Measurements from ENCODE around the gene PASK. TPM values are rescaled to one million over a fixed set of nuclear protein-coding genes. Genes with fewer than 3 reads are reported as not detected.

PASK gene
- polyA plus RNA-seq, 1 donor (not counting 4 experiments of a cell fraction or from before 2014, with no cell fraction given): 4.3 TPM

DNA sequence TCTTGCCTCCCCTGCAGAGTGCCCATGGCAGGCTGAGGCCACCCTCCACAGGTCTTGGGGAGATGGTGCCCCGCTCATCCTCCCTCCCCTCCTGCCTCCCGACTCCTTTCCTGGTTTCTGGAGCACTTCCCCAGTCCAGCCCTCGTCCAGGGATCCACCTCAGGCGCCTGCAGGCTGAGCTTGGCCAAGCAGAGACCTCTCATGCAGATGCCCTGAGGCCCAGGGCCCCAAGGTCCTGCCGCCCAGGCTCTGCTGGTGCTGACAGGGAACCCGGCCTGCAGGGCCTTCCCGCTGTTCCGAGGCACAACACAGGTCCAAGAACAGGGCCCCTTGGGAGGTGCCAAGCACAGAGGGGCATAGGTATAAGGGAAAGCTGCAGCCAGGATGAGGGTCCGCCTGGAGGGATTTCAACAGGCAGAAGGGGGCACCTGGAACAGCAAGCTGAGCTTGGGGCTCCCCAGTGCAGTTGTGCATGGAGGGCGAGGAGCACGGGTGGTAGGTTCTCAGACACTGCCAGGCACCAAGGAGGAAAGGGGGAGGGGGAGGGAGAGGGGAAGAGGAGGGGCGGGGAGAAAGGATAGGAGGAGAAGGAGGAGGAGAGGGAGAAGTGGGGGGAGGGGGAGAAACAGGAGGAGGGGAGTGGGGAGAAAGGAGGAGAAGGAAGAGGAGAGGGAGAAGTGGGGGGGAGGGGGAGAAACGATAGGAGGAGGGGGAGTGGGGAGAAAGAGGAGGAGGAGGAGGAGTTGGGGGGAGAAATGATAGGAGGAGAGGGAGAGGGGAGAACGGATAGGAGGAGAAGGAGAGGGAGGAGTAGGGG is 38.0 kb upstream of the PASK start:
- H3K27ac ChIP-seq (ENCODE audit: control insufficient read depth, insufficient read depth, low read length): no peak overlapping the region
- dilution Hi-C loops (cut with MboI; ENCODE audit: extremely low pct_ligation_motif_present, low sequenced_read_pairs): no loop called here
- H3K4me3 ChIP-seq (ENCODE audit: control insufficient read depth in 2 of 3, extremely low read depth in 1 of 3, insufficient read depth in 2 of 3, low read depth in 1 of 3, low read length in 3 of 3): no peak overlapping the region

DNA sequence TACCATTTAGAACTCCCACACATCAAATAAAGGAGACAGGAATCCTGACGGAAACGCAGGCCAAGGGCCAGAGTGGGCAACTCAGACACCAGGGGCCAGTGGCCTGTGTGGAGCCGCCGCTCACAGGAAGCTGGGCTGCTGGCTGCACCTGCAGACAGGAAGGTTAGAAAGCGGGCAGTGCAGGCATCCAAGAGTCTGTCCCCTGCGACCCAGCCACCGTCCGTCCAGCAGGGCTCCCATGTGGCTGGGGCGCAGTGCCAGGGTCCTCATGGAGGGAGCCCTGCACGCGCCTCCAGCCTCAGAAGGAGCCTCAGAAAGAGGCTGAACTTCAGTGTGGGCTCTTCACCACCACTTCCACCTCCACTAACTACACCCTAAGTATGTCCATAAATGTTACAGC is 36.7 kb upstream of the PASK start:
- dilution Hi-C loops (cut with MboI; ENCODE audit: extremely low pct_ligation_motif_present, low sequenced_read_pairs): no loop called here
- FAIRE-seq (no peak), DNase-seq (ENCODE audit: low read depth, low spot score) (no peak)
- H3K79me2 ChIP-seq (ENCODE audit: control insufficient read depth, insufficient read depth, low read length): no peaks in the 10 kb centered on the region
- H2AFZ ChIP-seq (ENCODE audit: control insufficient read depth, low read length): no peak overlapping the region
- H4K20me1 ChIP-seq (ENCODE audit: control insufficient read depth, extremely low read depth, insufficient read depth, low read length): no peaks in the 10 kb centered on the region
- H3K4me2 ChIP-seq (ENCODE audit: control insufficient read depth, extremely low read depth, insufficient read depth, low read depth, low read length): no peak overlapping the region
- no peaks in the 10 kb centered on the region for H3K9me3 ChIP-seq (ENCODE audit: control insufficient read depth, low read depth, low read length)
- no peak overlapping the region for H3K4me3 ChIP-seq (ENCODE audit: control insufficient read depth in 2 of 3, extremely low read depth in 1 of 3, insufficient read depth in 2 of 3, low read depth in 1 of 3, low read length in 3 of 3)
- no peaks in the 10 kb centered on the region for H3K4me1 ChIP-seq (ENCODE audit: control insufficient read depth, extremely low read depth, insufficient read depth, low read length)
- TF ChIP-seq, protein P1, sequence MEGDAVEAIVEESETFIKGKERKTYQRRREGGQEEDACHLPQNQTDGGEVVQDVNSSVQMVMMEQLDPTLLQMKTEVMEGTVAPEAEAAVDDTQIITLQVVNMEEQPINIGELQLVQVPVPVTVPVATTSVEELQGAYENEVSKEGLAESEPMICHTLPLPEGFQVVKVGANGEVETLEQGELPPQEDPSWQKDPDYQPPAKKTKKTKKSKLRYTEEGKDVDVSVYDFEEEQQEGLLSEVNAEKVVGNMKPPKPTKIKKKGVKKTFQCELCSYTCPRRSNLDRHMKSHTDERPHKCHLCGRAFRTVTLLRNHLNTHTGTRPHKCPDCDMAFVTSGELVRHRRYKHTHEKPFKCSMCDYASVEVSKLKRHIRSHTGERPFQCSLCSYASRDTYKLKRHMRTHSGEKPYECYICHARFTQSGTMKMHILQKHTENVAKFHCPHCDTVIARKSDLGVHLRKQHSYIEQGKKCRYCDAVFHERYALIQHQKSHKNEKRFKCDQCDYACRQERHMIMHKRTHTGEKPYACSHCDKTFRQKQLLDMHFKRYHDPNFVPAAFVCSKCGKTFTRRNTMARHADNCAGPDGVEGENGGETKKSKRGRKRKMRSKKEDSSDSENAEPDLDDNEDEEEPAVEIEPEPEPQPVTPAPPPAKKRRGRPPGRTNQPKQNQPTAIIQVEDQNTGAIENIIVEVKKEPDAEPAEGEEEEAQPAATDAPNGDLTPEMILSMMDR (optimal IDR thresholded peaks at IDR 0.05 in 1 of 3, IDR thresholded peaks at IDR 0.05 in 1 of 3, conservative IDR thresholded peaks at IDR 0.05 in 1 of 3; ENCODE audit: extremely low read depth in 1 of 3, insufficient read depth in 2 of 3, low read length in 3 of 3): no peak
- TF ChIP-seq EZH2 (IDR thresholded peaks at IDR 0.05; ENCODE audit: low read length): no peak
- H3K9ac ChIP-seq (ENCODE audit: control insufficient read depth, extremely low read depth, insufficient read depth, low read length): no peak overlapping the region
- H3K27me3 ChIP-seq (ENCODE audit: control insufficient read depth, extremely low read depth, insufficient read depth, low read length): peaks cover 18% of the 10 kb centered on the region
- no peak overlapping the region for H3K27ac ChIP-seq (ENCODE audit: control insufficient read depth, insufficient read depth, low read length)
- no peaks in the 10 kb centered on the region for H3K9me1 ChIP-seq (ENCODE audit: control insufficient read depth, extremely low read depth, insufficient read depth, low read length)
- H3K36me3 ChIP-seq (ENCODE audit: control insufficient read depth in 2 of 2, extremely low read depth in 1 of 2, insufficient read depth in 2 of 2, low read length in 2 of 2): peaks cover 0 to 3% of the 10 kb centered on the region in 2 experiments

More for the DNA sequence above, 38.0 kb upstream of the PASK start:
- Histone ChIP-seq H3K9me3 (ENCODE audit: control insufficient read depth, low read depth, low read length) (no peaks in the 10 kb centered on the region), H3K36me3 (ENCODE audit: control insufficient read depth in 2 of 2, extremely low read depth in 1 of 2, insufficient read depth in 2 of 2, low read length in 2 of 2) (peaks cover 0 to 3% of the 10 kb centered on the region in 2 experiments), H3K4me1 (ENCODE audit: control insufficient read depth, extremely low read depth, insufficient read depth, low read length) (no peaks in the 10 kb centered on the region), H3K9ac (ENCODE audit: control insufficient read depth, extremely low read depth, insufficient read depth, low read length) (no peak overlapping the region), H3K79me2 (ENCODE audit: control insufficient read depth, insufficient read depth, low read length) (no peaks in the 10 kb centered on the region), H4K20me1 (ENCODE audit: control insufficient read depth, extremely low read depth, insufficient read depth, low read length) (no peaks in the 10 kb centered on the region), H3K4me2 (ENCODE audit: control insufficient read depth, extremely low read depth, insufficient read depth, low read depth, low read length) (no peak overlapping the region), H3K27me3 (ENCODE audit: control insufficient read depth, extremely low read depth, insufficient read depth, low read length) (peaks cover 25% of the 10 kb centered on the region), H3K9me1 (ENCODE audit: control insufficient read depth, extremely low read depth, insufficient read depth, low read length) (no peaks in the 10 kb centered on the region), H2AFZ (ENCODE audit: control insufficient read depth, low read length) (no peak overlapping the region)
- FAIRE-seq (no peak), DNase-seq (ENCODE audit: low read depth, low spot score) (no peak)
- TF ChIP-seq, protein P1 (optimal IDR thresholded peaks at IDR 0.05 in 1 of 3, IDR thresholded peaks at IDR 0.05 in 1 of 3, conservative IDR thresholded peaks at IDR 0.05 in 1 of 3; ENCODE audit: extremely low read depth in 1 of 3, insufficient read depth in 2 of 3, low read length in 3 of 3): no peak
- TF ChIP-seq EZH2 (IDR thresholded peaks at IDR 0.05; ENCODE audit: low read length): no peak
